GM18951 (cell line): ENCODE data around the gene KRTAP4-11.
"Not testable (repeated sequence)": the region's sequence is repeated elsewhere in the genome, so short reads cannot be mapped to it uniquely, and the experiment has no call there.

Source experiments
- POLR2A ChIP-seq: IDR thresholded peaks from 4 replicates; pipeline ENCODE4 v1.6.1; 2011; ENCODE audit warnings: mild to moderate bottlenecking; ENCODE audit not compliant: insufficient read length, insufficient read depth; ENCODE audit errors: extremely low read depth
- in situ Hi-C: fragments of 300-500 bp; cut with MboI; formaldehyde crosslinking; loops from one replicate; pipeline ENCODE4 v1.12.0; 2022; ENCODE audit warnings: low sequenced_read_pairs, mixed read lengths, inconsistent platforms; ENCODE audit not compliant: unreplicated experiment

The KRTAP4-11 gene

GRCh38 chr17:41117846-41118386, at the start of gene KRTAP4-11:
TSS of gene KRTAP4-11 (minus strand) at chr17:41118373. CDS start at chr17:41118315, 58 bp downstream.
- in situ Hi-C loops, result not testable (repeated sequence)

- in situ Hi-C loops, result no loop called here
- TF ChIP-seq POLR2A, result no peak
These were observed 49.4 kb upstream of the KRTAP4-11 start for GRCh38 chr17:41167561-41167960.

GRCh38 chr17:41163828-41164227, 45.7 kb upstream of the KRTAP4-11 start:
- TF ChIP-seq POLR2A, result no peak
- in situ Hi-C loops, result no loop called here

GRCh38 chr17:41160648-41161047, 42.5 kb upstream of the KRTAP4-11 start, which contains the start of gene KRTAP4-4:
TSS of gene KRTAP4-4 (minus strand) at chr17:41160748. CDS start at chr17:41160691, 57 bp downstream.
- TF ChIP-seq POLR2A, result no peak
- in situ Hi-C loops, result no loop called here

- in situ Hi-C loops, result not testable (repeated sequence)
These were observed 42.0 kb upstream of the KRTAP4-11 start for GRCh38 chr17:41160190-41160589.

GRCh38 chr17:41153856-41154255, 35.7 kb upstream of the KRTAP4-11 start:
- no peak for TF ChIP-seq POLR2A
- in situ Hi-C loops, result no loop called here

- TF ChIP-seq POLR2A, result no peak
- in situ Hi-C loops, result no loop called here
These were observed 33.4 kb upstream of the KRTAP4-11 start for GRCh38 chr17:41151525-41151924.

- in situ Hi-C loops, result no loop called here
- no peak for TF ChIP-seq POLR2A
These were observed 31.9 kb upstream of the KRTAP4-11 start for GRCh38 chr17:41150026-41150425.

GRCh38 chr17:41149652-41149985, 31.4 kb upstream of the KRTAP4-11 start, which contains the start of gene KRTAP4-5:
TSS of gene KRTAP4-5 (minus strand) at chr17:41149825. CDS start at chr17:41149767, 58 bp downstream.
- no peak for TF ChIP-seq POLR2A
- in situ Hi-C loops, result no loop called here

GRCh38 chr17:41148971-41149651, 30.9 kb upstream of the KRTAP4-11 start:
- in situ Hi-C loops, result not testable (repeated sequence)

- no peak for TF ChIP-seq POLR2A
- in situ Hi-C loops, result no loop called here
These were observed 29.5 kb upstream of the KRTAP4-11 start for GRCh38 chr17:41147531-41148204.

- in situ Hi-C loops, result no loop called here
- no peak for TF ChIP-seq POLR2A
These were observed 27.1 kb upstream of the KRTAP4-11 start for GRCh38 chr17:41145261-41145660.

- TF ChIP-seq POLR2A, result no peak
- in situ Hi-C loops, result no loop called here
These were observed 26.7 kb upstream of the KRTAP4-11 start for GRCh38 chr17:41144846-41145245.

GRCh38 chr17:41141361-41141760, 23.2 kb upstream of the KRTAP4-11 start:
- in situ Hi-C loops, result no loop called here
- TF ChIP-seq POLR2A, result no peak
